ENCODE data around the gene WWOX.

- TF ChIP-seq PATZ1 (CRISPR knock-in tag; IDR thresholded peaks at IDR 0.05; ENCODE audit: borderline replicate concordance) (no peak), ZFP30 (CRISPR knock-in tag; IDR thresholded peaks at IDR 0.05) (no peak), ESRRG (CRISPR knock-in tag; IDR thresholded peaks at IDR 0.05) (no peak), ISL1 (CRISPR knock-in tag; IDR thresholded peaks at IDR 0.05) (no peak), ZFP3 (CRISPR knock-in tag; IDR thresholded peaks at IDR 0.05) (no peak), TCF4 (CRISPR knock-in tag; IDR thresholded peaks at IDR 0.05; ENCODE audit: borderline replicate concordance) (no peak), CREB5 (CRISPR knock-in tag; IDR thresholded peaks at IDR 0.05; ENCODE audit: low read depth) (no peak)
- TF ChIP-seq, protein P1, sequence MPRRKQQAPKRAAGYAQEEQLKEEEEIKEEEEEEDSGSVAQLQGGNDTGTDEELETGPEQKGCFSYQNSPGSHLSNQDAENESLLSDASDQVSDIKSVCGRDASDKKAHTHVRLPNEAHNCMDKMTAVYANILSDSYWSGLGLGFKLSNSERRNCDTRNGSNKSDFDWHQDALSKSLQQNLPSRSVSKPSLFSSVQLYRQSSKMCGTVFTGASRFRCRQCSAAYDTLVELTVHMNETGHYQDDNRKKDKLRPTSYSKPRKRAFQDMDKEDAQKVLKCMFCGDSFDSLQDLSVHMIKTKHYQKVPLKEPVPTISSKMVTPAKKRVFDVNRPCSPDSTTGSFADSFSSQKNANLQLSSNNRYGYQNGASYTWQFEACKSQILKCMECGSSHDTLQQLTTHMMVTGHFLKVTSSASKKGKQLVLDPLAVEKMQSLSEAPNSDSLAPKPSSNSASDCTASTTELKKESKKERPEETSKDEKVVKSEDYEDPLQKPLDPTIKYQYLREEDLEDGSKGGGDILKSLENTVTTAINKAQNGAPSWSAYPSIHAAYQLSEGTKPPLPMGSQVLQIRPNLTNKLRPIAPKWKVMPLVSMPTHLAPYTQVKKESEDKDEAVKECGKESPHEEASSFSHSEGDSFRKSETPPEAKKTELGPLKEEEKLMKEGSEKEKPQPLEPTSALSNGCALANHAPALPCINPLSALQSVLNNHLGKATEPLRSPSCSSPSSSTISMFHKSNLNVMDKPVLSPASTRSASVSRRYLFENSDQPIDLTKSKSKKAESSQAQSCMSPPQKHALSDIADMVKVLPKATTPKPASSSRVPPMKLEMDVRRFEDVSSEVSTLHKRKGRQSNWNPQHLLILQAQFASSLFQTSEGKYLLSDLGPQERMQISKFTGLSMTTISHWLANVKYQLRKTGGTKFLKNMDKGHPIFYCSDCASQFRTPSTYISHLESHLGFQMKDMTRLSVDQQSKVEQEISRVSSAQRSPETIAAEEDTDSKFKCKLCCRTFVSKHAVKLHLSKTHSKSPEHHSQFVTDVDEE (CRISPR knock-in tag; IDR thresholded peaks at IDR 0.05) = no peak
These were observed 449.9 kb downstream of the WWOX start for GRCh38 chr16:78549366-78549765.

Data from SK-N-SH treated with all-trans-retinoic acid at 6 μM for 48 hours (cell line).